RWPE2 (cell line): ENCODE data around the gene BBOF1.
A peak's percentile ranks its signal among the peaks of the same experiment; 100 is the strongest.
"Not testable (repeated sequence)": the region's sequence is repeated elsewhere in the genome, so short reads cannot be mapped to it uniquely, and the experiment has no call there.

ENCODE experiments used
- ATAC-seq: fragments of 200-7000 bp; cut with Tn5 transposase; 3 replicates; pipeline ENCODE4 v1.9.1; 2021; ENCODE audit warnings: low read depth
- DNase-seq: peaks from one replicate; pipeline ENCODE4 v3.0.0-alpha.2; 2020; ENCODE audit warnings: low spot score
- H3K27ac ChIP-seq: fragments of 450-650 bp; 2 replicates; pipeline ENCODE4 v1.5.1; 2017; ENCODE audit warnings: mild to moderate bottlenecking; ENCODE audit not compliant: poor library complexity, severe bottlenecking
- H3K27me3 ChIP-seq: fragments of 250-450 bp; sonication (Bioruptor Pico); 2 replicates; pipeline ENCODE4 v1.5.1; 2021; ENCODE audit warnings: mild to moderate bottlenecking, moderate library complexity; ENCODE audit not compliant: insufficient read depth, poor library complexity, severe bottlenecking
- H3K36me3 ChIP-seq: fragments of 250-450 bp; sonication (Bioruptor Pico); 2 replicates; pipeline ENCODE4 v1.5.1; 2020; ENCODE audit warnings: low read depth, mild to moderate bottlenecking, moderate library complexity
- H3K4me1 ChIP-seq: fragments of 250-450 bp; sonication (Bioruptor Pico); 2 replicates; pipeline ENCODE4 v1.5.1; 2021; ENCODE audit warnings: mild to moderate bottlenecking, moderate library complexity; ENCODE audit not compliant: insufficient read depth, poor library complexity, severe bottlenecking
- H3K4me3 ChIP-seq: fragments of 250-450 bp; sonication (Bioruptor Pico); 2 replicates; pipeline ENCODE4 v1.5.1; 2021; ENCODE audit warnings: mild to moderate bottlenecking, moderate library complexity; ENCODE audit not compliant: severe bottlenecking
- H3K9me3 ChIP-seq: fragments of 250-450 bp; sonication (Bioruptor Pico); 2 replicates; pipeline ENCODE4 v1.5.1; 2021; ENCODE audit warnings: mild to moderate bottlenecking, moderate library complexity; ENCODE audit not compliant: severe bottlenecking
- TF ChIP-seq, protein P1 (sequence below): fragments of 450-650 bp; IDR thresholded peaks from one replicate; pipeline ENCODE4 v1.5.1; 2017; ENCODE audit warnings: mild to moderate bottlenecking, moderate library complexity; ENCODE audit not compliant: poor library complexity, severe bottlenecking

The BBOF1 gene

DNA sequence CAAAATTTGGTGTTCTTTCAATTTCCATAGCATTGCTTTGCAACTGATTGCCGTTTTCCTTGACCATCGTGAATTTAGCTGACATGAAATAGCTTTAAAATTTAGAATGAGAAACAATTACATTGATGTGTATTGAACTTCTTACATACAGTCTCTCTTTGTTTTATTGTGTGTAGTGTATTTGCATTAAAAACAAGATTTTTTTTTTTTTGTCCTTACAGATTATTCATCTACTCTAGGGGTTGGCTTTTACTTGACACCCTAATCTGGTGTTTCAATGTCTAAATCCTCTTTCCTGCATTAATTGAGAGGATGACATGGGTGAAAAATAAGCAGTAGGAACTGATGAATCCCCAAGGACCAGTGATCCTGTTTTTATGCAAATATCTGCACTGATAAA lies 86.2 kb downstream of the BBOF1 start:
- H3K27me3 ChIP-seq = no peaks in the 10 kb centered on the region
- no peaks in the 10 kb centered on the region for H3K4me1 ChIP-seq
- ATAC-seq = no peak

DNA sequence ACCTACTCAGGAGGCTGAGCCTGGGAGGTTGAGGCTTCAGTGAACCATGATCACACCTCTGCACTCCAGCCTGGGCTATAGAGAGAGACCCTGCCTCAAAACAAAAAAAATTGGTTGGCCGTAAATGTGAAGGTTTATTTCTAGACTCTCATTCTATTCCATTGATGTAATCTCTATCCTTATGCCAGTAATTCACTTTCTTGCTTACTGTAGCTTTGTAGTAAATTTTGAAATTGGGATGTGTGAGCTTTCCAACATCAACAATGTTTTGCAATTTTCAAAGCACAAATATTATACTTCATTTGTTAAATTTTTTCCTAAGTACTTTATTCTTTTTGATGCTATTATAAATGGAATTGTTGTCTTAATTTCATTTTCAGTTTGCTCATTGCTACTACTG lies 90.2 kb downstream of the BBOF1 start:
- TF ChIP-seq, protein P1, sequence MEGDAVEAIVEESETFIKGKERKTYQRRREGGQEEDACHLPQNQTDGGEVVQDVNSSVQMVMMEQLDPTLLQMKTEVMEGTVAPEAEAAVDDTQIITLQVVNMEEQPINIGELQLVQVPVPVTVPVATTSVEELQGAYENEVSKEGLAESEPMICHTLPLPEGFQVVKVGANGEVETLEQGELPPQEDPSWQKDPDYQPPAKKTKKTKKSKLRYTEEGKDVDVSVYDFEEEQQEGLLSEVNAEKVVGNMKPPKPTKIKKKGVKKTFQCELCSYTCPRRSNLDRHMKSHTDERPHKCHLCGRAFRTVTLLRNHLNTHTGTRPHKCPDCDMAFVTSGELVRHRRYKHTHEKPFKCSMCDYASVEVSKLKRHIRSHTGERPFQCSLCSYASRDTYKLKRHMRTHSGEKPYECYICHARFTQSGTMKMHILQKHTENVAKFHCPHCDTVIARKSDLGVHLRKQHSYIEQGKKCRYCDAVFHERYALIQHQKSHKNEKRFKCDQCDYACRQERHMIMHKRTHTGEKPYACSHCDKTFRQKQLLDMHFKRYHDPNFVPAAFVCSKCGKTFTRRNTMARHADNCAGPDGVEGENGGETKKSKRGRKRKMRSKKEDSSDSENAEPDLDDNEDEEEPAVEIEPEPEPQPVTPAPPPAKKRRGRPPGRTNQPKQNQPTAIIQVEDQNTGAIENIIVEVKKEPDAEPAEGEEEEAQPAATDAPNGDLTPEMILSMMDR = no peak
- ATAC-seq = no peak

More for the DNA sequence above, 86.2 kb downstream of the BBOF1 start:
- Histone ChIP-seq H3K27ac (no peak overlapping the region), H3K36me3 (peaks cover 59% of the 10 kb centered on the region), H3K4me3 (no peak overlapping the region), H3K9me3 (no peaks in the 10 kb centered on the region)
- DNase-seq = no peak
- TF ChIP-seq, protein P1 = no peak

DNA sequence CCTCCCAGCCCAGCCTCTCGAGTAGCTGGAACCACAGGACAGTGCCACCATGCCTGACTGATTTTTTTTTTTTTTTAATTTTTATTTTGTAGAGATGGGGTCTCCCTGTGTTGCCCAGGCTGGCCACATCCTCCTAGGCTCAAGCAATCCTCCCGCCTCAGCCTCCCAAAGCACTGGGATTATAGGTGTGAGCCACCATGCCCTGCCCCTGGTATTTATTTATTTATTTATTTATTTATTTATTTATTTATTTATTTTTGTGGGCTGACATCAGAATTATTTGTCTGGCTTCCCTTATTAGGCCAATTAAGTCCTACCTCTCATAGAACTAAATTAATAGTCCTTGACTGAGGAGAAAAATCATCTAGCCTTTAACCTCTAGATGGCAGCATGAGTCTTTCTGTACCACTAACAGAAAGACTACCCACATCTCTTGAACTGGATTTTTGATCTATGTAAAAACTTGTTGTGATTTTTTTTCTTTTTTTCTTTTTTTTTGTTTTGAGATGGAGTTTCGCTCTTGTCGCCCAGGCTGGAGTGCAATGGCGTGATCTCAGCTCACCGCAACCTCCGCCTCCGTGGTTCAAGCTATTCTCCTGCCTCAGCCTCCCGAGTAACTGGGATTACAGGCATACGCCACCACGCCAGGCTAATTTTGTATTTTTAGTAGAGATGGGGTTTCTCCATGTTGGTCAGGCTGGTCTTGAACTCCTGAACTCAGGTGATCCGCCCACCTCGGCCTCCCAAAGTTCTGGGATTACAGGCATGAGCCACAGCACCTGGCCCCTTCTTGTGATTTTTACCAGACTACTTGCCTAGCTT lies 92.5 kb downstream of the BBOF1 start:
- H3K27me3 ChIP-seq, H3K4me1 ChIP-seq, DNase-seq, H3K4me3 ChIP-seq, H3K9me3 ChIP-seq, H3K27ac ChIP-seq: not testable (repeated sequence)
- peaks cover 39% of the 10 kb centered on the region for H3K36me3 ChIP-seq
- peak; percentile 79 for ATAC-seq
- TF ChIP-seq, protein P1 = peak; percentile 84

More for the DNA sequence above, 90.2 kb downstream of the BBOF1 start:
- Histone ChIP-seq H3K36me3 (peaks cover 40% of the 10 kb centered on the region), H3K27me3 (no peaks in the 10 kb centered on the region), H3K27ac (no peak overlapping the region), H3K4me1 (no peaks in the 10 kb centered on the region), H3K9me3 (no peaks in the 10 kb centered on the region), H3K4me3 (no peak overlapping the region)
- DNase-seq = no peak
